ENCODE measurements around the gene WDR4. TPM values are rescaled to one million over a fixed set of nuclear protein-coding genes. Genes with fewer than 3 reads are reported as not detected.

The WDR4 gene
- total and polyA plus RNA-seq, 9 of the 15 experiments (the other 6 are each of a cell fraction or from before 2014, with no cell fraction given): 5.4 to 95.4 (median 32.1) TPM

GRCh38 chr21:42892931-42893755 lies 13.8 kb upstream of the WDR4 start, which contains the start of gene NDUFV3 (continued):
- TF ChIP-seq RB1 (IDR thresholded peaks at IDR 0.05; ENCODE audit: low read depth) (peak; percentile 88), CHD2 (IDR thresholded peaks at IDR 0.05; ENCODE audit: low read depth, low read length) (peak; percentile 14; the same call in 1 of the 2 replicates), ATF3 (IDR thresholded peaks at IDR 0.05) (peak; percentile 48), ATF3 (CRISPR knock-in tag; conservative IDR thresholded peaks at IDR 0.05) (no peak), ZNF263 (CRISPR knock-in tag; IDR thresholded peaks at IDR 0.05; ENCODE audit: borderline replicate concordance) (peak; percentile 33; the same call in 1 of the 2 replicates), NR4A1 (CRISPR knock-in tag; IDR thresholded peaks at IDR 0.05) (peak; percentile 84), NR4A1 (tag; IDR thresholded peaks at IDR 0.05) (0 out of 2 replicates have a peak, but pooled peaks have one; percentile 26), ZBTB9 (CRISPR knock-in tag; IDR thresholded peaks at IDR 0.05) (peak; percentile 45; the same call in 1 of the 2 replicates), NBN (IDR thresholded peaks at IDR 0.05; ENCODE audit: low read depth) (no peak), MXI1 (IDR thresholded peaks at IDR 0.05; ENCODE audit: low read depth, low read length) (no peak), RHOXF2B (CRISPR knock-in tag; conservative IDR thresholded peaks at IDR 0.05) (0 out of 2 replicates have a peak, but pooled peaks have one; percentile 50), PHB (CRISPR knock-in tag; IDR thresholded peaks at IDR 0.05) (peak; percentile 15; the same call in 1 of the 2 replicates), POLR2AphosphoS5 (IDR thresholded peaks at IDR 0.05; ENCODE audit: control insufficient read depth, insufficient read depth, low read depth, low read length) (peak; percentile 89), ZMIZ1 (IDR thresholded peaks at IDR 0.05; ENCODE audit: low read depth in 2 of 2, low read length in 2 of 2) (no peak), ZEB2 (IDR thresholded peaks at IDR 0.05) (no peak), GABPB2 (CRISPR knock-in tag; conservative IDR thresholded peaks at IDR 0.05) (no peak; the same call in 1 of the 2 replicates), ESRRA (IDR thresholded peaks at IDR 0.05; ENCODE audit: borderline replicate concordance, low read depth) (peak; percentile 97), ZNF785 (CRISPR knock-in tag; IDR thresholded peaks at IDR 0.05) (no peak), MYNN (IDR thresholded peaks at IDR 0.05) (peak; percentile 81; the same call in 1 of the 2 replicates), MYNN (CRISPR knock-in tag; IDR thresholded peaks at IDR 0.05) (no peak), SMC3 (conservative IDR thresholded peaks at IDR 0.05; ENCODE audit: insufficient read depth, low read depth, low read length) (no peak), RBFOX2 (IDR thresholded peaks at IDR 0.05; ENCODE audit: low read depth, low read length) (peak; percentile 100), RAD51 (IDR thresholded peaks at IDR 0.05; ENCODE audit: borderline replicate concordance, low read depth) (no peak; the same call in 1 of the 2 replicates), HNRNPL (IDR thresholded peaks at IDR 0.05; ENCODE audit: low read depth, low read length) (peak; percentile 100), CEBPB (tag; IDR thresholded peaks at IDR 0.05) (no peak)
